ENCODE measurements around the gene CASQ2. TPM values are rescaled to one million over a fixed set of nuclear protein-coding genes. Genes with fewer than 3 reads are reported as not detected.

Gene CASQ2
- total and polyA plus RNA-seq, 9 of the 15 experiments (the other 6 are each of a cell fraction or from before 2014, with no cell fraction given) = not detected

- ChIA-PET CTCF (ENCODE audit: low intra/inter-chr PET ratio) (no interaction called here), POLR2A (no interaction called here)
- ATAC-seq (no peak), DNase-seq (ENCODE audit: extremely low read depth in 1 of 4, low spot score in 3 of 4) (no peak), FAIRE-seq (no peak)
- H3K9me1 ChIP-seq (ENCODE audit: control insufficient read depth, insufficient read depth, low read length) = no peaks in the 10 kb centered on the region
- H3K4me3 ChIP-seq = no peak overlapping the region
- H3K9me3 ChIP-seq (replicated peaks; ENCODE audit: control insufficient read depth, insufficient read depth, low read depth, low read length) = no peaks in the 10 kb centered on the region
- H3K27ac ChIP-seq (ENCODE audit: extremely low read depth, low read depth, low read length) = no peak overlapping the region
- WGBS (ENCODE audit: insufficient coverage, low coverage, missing lambda C conversion rate) = 0% methylated on average over 1 of the region's 1 CpG
- BruUV-seq (replicated peaks) = no TSS peak
- H3K79me2 ChIP-seq (ENCODE audit: control insufficient read depth, insufficient read depth, low read length) = no peaks in the 10 kb centered on the region
- no peaks in the 10 kb centered on the region for H3K4me1 ChIP-seq (replicated peaks in 1 of 2; ENCODE audit: control insufficient read depth in 2 of 2, insufficient read depth in 2 of 2, low read length in 2 of 2)
- H3K36me3 ChIP-seq (ENCODE audit: control insufficient read depth, insufficient read depth, low read length) = no peaks in the 10 kb centered on the region
- no peak overlapping the region for H2AFZ ChIP-seq (ENCODE audit: low read depth, low read length)
- no peak overlapping the region for H3K4me2 ChIP-seq (ENCODE audit: insufficient read depth, low read length)
- intact Hi-C loops (cut with micrococcal nuclease) = no loop called here
- in situ Hi-C loops (cut with MboI) = loop anchor here (10.0 kb wide), 1 partner anchor 260 kb away; the partner anchor contains the start of gene SLC22A15
- H3K9ac ChIP-seq (ENCODE audit: insufficient read depth in 1 of 2, low read depth in 2 of 2, low read length in 2 of 2) = no peak overlapping the region
- no peaks in the 10 kb centered on the region; the same call in 1 of the 2 replicates for H4K20me1 ChIP-seq (replicated peaks; ENCODE audit: control insufficient read depth, insufficient read depth, low read length)
- peaks cover 41 to 55% of the 10 kb centered on the region in 2 experiments for H3K27me3 ChIP-seq (ENCODE audit: control insufficient read depth in 2 of 2, insufficient read depth in 2 of 2, low read length in 2 of 2)
- TF ChIP-seq RREB1 (CRISPR knock-in tag; IDR thresholded peaks at IDR 0.05) (no peak), NFYB (IDR thresholded peaks at IDR 0.05; ENCODE audit: extremely low read depth, insufficient read length) (no peak), THAP7 (CRISPR knock-in tag; IDR thresholded peaks at IDR 0.05) (no peak), PYGO2 (tag; IDR thresholded peaks at IDR 0.05) (no peak), ZNF780A (CRISPR knock-in tag; IDR thresholded peaks at IDR 0.05) (no peak), SIX5 (IDR thresholded peaks at IDR 0.05; ENCODE audit: borderline replicate concordance in 1 of 2, insufficient read depth in 1 of 2, low read depth in 1 of 2, low read length in 2 of 2) (no peak), UBTF (IDR thresholded peaks at IDR 0.05; ENCODE audit: borderline replicate concordance in 1 of 2, low read depth in 2 of 2, low read length in 2 of 2) (no peak), ZNF197 (CRISPR knock-in tag; IDR thresholded peaks at IDR 0.05; ENCODE audit: low read depth) (no peak), ESRRA (IDR thresholded peaks at IDR 0.05; ENCODE audit: borderline replicate concordance, low read depth) (no peak), PPARD (CRISPR knock-in tag; IDR thresholded peaks at IDR 0.05) (no peak), ZNF311 (CRISPR knock-in tag; IDR thresholded peaks at IDR 0.05) (no peak), RBFOX2 (IDR thresholded peaks at IDR 0.05; ENCODE audit: low read depth, low read length) (no peak), NBN (IDR thresholded peaks at IDR 0.05; ENCODE audit: low read depth) (no peak)
These were observed 53.9 kb downstream of the CASQ2 start for GRCh38 chr1:115714572-115715141.

All from K562 (cell line).